OCI-LY1 (cell line): ENCODE measurements around the gene GJA1.

Experiments used
- H2AFZ ChIP-seq: fragments of 200-600 bp; sonication (generic), shearing (Covaris generic); 2 replicates; pipeline ENCODE4 v1.6.0; 2014; ENCODE audit warnings: antibody characterized with exemption, mild to moderate bottlenecking, low read length
- H3F3A ChIP-seq: fragments of 200-600 bp; sonication (generic), shearing (Covaris generic); 2 replicates; pipeline ENCODE4 v1.6.0; 2014; ENCODE audit warnings: mild to moderate bottlenecking, antibody characterized with exemption, low read length, moderate library complexity; ENCODE audit not compliant: insufficient read depth
- H3K27ac ChIP-seq: fragments of 200-600 bp; sonication (generic); 2 replicates; pipeline ENCODE4 v1.5.1; 2014; ENCODE audit warnings: low read length, mixed run types, mild to moderate bottlenecking, low read depth; ENCODE audit not compliant: poor library complexity, severe bottlenecking
- H3K27me3 ChIP-seq: fragments of 200-600 bp; sonication (generic); 2 replicates; pipeline ENCODE4 v1.6.0; 2014; ENCODE audit warnings: antibody characterized with exemption, mild to moderate bottlenecking, low read length, moderate library complexity; ENCODE audit not compliant: insufficient read depth
- H3K36me3 ChIP-seq: fragments of 200-600 bp; sonication (generic); 2 replicates; pipeline ENCODE4 v1.6.1; 2014; ENCODE audit warnings: mild to moderate bottlenecking, antibody characterized with exemption, low read length, moderate library complexity, mixed read lengths; ENCODE audit not compliant: insufficient read depth
- H3K4me1 ChIP-seq: fragments of 200-600 bp; sonication (generic); 2 replicates; pipeline ENCODE4 v1.5.1; 2014; ENCODE audit warnings: mild to moderate bottlenecking, low read length, moderate library complexity; ENCODE audit not compliant: insufficient read depth, severe bottlenecking
- H3K4me2 ChIP-seq: fragments of 200-600 bp; sonication (generic), shearing (Covaris generic); 2 replicates; pipeline ENCODE4 v1.6.1; 2014; ENCODE audit warnings: low read length
- H3K4me3 ChIP-seq: fragments of 200-600 bp; sonication (generic); 2 replicates; pipeline ENCODE4 v1.5.1; 2014; ENCODE audit warnings: low read length, low read depth, mild to moderate bottlenecking, mixed read lengths; ENCODE audit not compliant: poor library complexity, severe bottlenecking
- H3K79me2 ChIP-seq: fragments of 200-600 bp; shearing (Covaris generic); 2 replicates; pipeline ENCODE4 v1.6.1; 2016; ENCODE audit warnings: mixed run types, low read length, mixed read lengths; ENCODE audit not compliant: insufficient read depth
- H3K9ac ChIP-seq: fragments of 200-600 bp; sonication (generic), shearing (Covaris generic); 2 replicates; pipeline ENCODE4 v1.6.1; 2014; ENCODE audit warnings: mild to moderate bottlenecking, low read length, mixed read lengths
- H3K9me2 ChIP-seq: fragments of 200-600 bp; sonication (generic), shearing (Covaris generic); 2 replicates; pipeline ENCODE4 v1.6.1; 2014; ENCODE audit warnings: low read depth, mild to moderate bottlenecking, low read length, mixed read lengths
- H3K9me3 ChIP-seq: fragments of 200-600 bp; shearing (Covaris generic); 2 replicates; pipeline ENCODE4 v1.6.1; 2014; ENCODE audit warnings: low read length, mixed read lengths
- H4K20me1 ChIP-seq: fragments of 200-600 bp; sonication (generic), shearing (Covaris generic); 2 replicates; pipeline ENCODE4 v1.6.0; 2016; ENCODE audit warnings: mild to moderate bottlenecking, low read length; ENCODE audit not compliant: insufficient read depth
- CTCF ChIP-seq: fragments of 200-600 bp; sonication (generic), shearing (Covaris generic); IDR thresholded peaks from 2 replicates; pipeline ENCODE4 v1.5.1; 2017; ENCODE audit warnings: mild to moderate bottlenecking, antibody characterized with exemption, low read length, moderate library complexity, mixed read lengths
- EZH2 ChIP-seq: fragments of 200-600 bp; sonication (generic), shearing (Covaris generic); IDR thresholded peaks from 2 replicates; pipeline ENCODE4 v1.8.0; 2017; ENCODE audit warnings: borderline replicate concordance, mixed run types, mild to moderate bottlenecking, antibody characterized with exemption, low read length, moderate library complexity, mixed read lengths

The GJA1 gene

GRCh38 chr6:121491576-121491975 lies 56.1 kb downstream of the GJA1 start:
- no peaks in the 10 kb centered on the region for H3F3A ChIP-seq
- H3K9me2 ChIP-seq: no peaks in the 10 kb centered on the region
- H3K4me2 ChIP-seq: no peak overlapping the region
- no peak overlapping the region for H3K27ac ChIP-seq
- H3K36me3 ChIP-seq: no peaks in the 10 kb centered on the region
- TF ChIP-seq EZH2 (no peak), CTCF (no peak)
- no peaks in the 10 kb centered on the region for H4K20me1 ChIP-seq
- no peak overlapping the region for H2AFZ ChIP-seq
- no peaks in the 10 kb centered on the region for H3K27me3 ChIP-seq
- no peak overlapping the region for H3K9ac ChIP-seq
- no peaks in the 10 kb centered on the region for H3K79me2 ChIP-seq
- no peak overlapping the region for H3K4me3 ChIP-seq
- no peaks in the 10 kb centered on the region for H3K4me1 ChIP-seq
- H3K9me3 ChIP-seq: no peaks in the 10 kb centered on the region

- Histone ChIP-seq H3K79me2 (no peaks in the 10 kb centered on the region), H3K9ac (no peak overlapping the region), H3K36me3 (no peaks in the 10 kb centered on the region), H3F3A (no peaks in the 10 kb centered on the region), H3K9me2 (no peaks in the 10 kb centered on the region), H3K4me3 (no peak overlapping the region), H3K4me2 (no peak overlapping the region), H3K27ac (no peak overlapping the region), H2AFZ (no peak overlapping the region), H4K20me1 (no peaks in the 10 kb centered on the region), H3K27me3 (no peaks in the 10 kb centered on the region), H3K9me3 (no peaks in the 10 kb centered on the region), H3K4me1 (no peaks in the 10 kb centered on the region)
- TF ChIP-seq CTCF (no peak), EZH2 (no peak)
Measured at GRCh38 chr6:121492536-121492935, 57.1 kb downstream of the GJA1 start.

- Histone ChIP-seq H3K27ac (no peak overlapping the region), H3K4me1 (no peaks in the 10 kb centered on the region), H3F3A (no peaks in the 10 kb centered on the region), H3K4me2 (no peak overlapping the region), H3K36me3 (no peaks in the 10 kb centered on the region), H3K9me2 (no peaks in the 10 kb centered on the region), H3K27me3 (no peaks in the 10 kb centered on the region), H4K20me1 (no peaks in the 10 kb centered on the region), H3K4me3 (no peak overlapping the region), H2AFZ (no peak overlapping the region), H3K9ac (no peak overlapping the region), H3K9me3 (no peaks in the 10 kb centered on the region), H3K79me2 (no peaks in the 10 kb centered on the region)
- TF ChIP-seq CTCF (no peak), EZH2 (no peak)
Measured at GRCh38 chr6:121497970-121498375, 62.5 kb downstream of the GJA1 start.
